HepG2 (cell line): ENCODE data around the gene NFATC1. TPM values are rescaled to one million over a fixed set of nuclear protein-coding genes. Genes with fewer than 3 reads are reported as not detected.

Experiments used
- ATAC-seq: fragments of 200-7000 bp; cut with Tn5 transposase; 3 replicates; pipeline ENCODE4 v1.9.1; 2020; ENCODE audit warnings: mild to moderate bottlenecking, moderate library complexity
- BruUV-seq: library from RNA; stranded (reverse); fragments of 400-500 nt; replicated peaks from 2 replicates; lab custom pipeline; 2021; lab: Mats Ljungman, UMichigan
- CTCF ChIA-PET: fragments of 300-600 bp; formaldehyde crosslinking; extraction: SDS; loops from one replicate; lab custom pipeline; 2021; ENCODE audit warnings: low total read pairs, inconsistent platforms, low intra/inter-chr PET ratio; lab: Yijun Ruan, JAX
- POLR2A ChIA-PET: fragments of 350-600 bp; sonication (Branson Sonifier 250); formaldehyde crosslinking; loops from one replicate; lab custom pipeline; 2020; ENCODE audit warnings: antibody characterized with exemption, inconsistent platforms; lab: Yijun Ruan, JAX
- DNase-seq: peaks from one replicate; pipeline ENCODE4 v3.0.0-alpha.2; 2015; ENCODE audit warnings: low spot score
- FAIRE-seq: peaks from 3 replicates; lab custom pipeline; 2011; peaks lifted over from hg19 to GRCh38; lab: Jason Lieb, UNC
- H2AFZ ChIP-seq: one replicate; pipeline ENCODE4 v1.6.1; 2011; ENCODE audit warnings: low read length, inconsistent platforms
- H3K27ac ChIP-seq: fragments of 300-600 bp; 3 replicates; pipeline ENCODE4 v1.8.0; 2011; ENCODE audit warnings: mixed run types, mild to moderate bottlenecking, mixed read lengths, low read length, inconsistent platforms; ENCODE audit not compliant: insufficient read depth; ENCODE audit errors: extremely low read length
- H3K27me3 ChIP-seq, 2 experiments: fragments of 200-600 bp in 1 of 2; 2 replicates in 1 of 2; 3 replicates in 1 of 2; pipeline versions ENCODE4 v1.6.0 to v1.8.0; 2011; ENCODE audit warnings: low read length in 2 of 2, mild to moderate bottlenecking in 2 of 2, moderate library complexity in 2 of 2, inconsistent platforms in 1 of 2; ENCODE audit not compliant: insufficient read depth in 2 of 2, control insufficient read depth in 1 of 2
- H3K36me3 ChIP-seq, 2 experiments: fragments of 200-600 bp in 1 of 2; replicated peaks in 1 of 2; 2 replicates in 1 of 2; 3 replicates in 1 of 2; pipeline versions ENCODE4 v1.5.1 to v1.8.0; 2011; ENCODE audit warnings: low read length in 2 of 2, inconsistent platforms in 1 of 2; ENCODE audit not compliant: insufficient read depth in 2 of 2, control insufficient read depth in 1 of 2
- H3K4me1 ChIP-seq: 2 replicates; pipeline ENCODE4 v1.5.1; 2012; ENCODE audit warnings: low read length, inconsistent platforms; ENCODE audit not compliant: insufficient read depth
- H3K4me2 ChIP-seq: 2 replicates; pipeline ENCODE4 v1.6.0; 2011; ENCODE audit warnings: low read depth, low read length, inconsistent platforms
- H3K4me3 ChIP-seq, 3 experiments: fragments of 200-600 bp in 1 of 3; sonication (generic), shearing (Covaris generic) in 1 of 3; replicated peaks in 1 of 3; 2 replicates each; pipeline ENCODE4 v1.5.1; 2011 to 2016; ENCODE audit warnings: low read length in 3 of 3, inconsistent platforms in 2 of 3, low read depth in 2 of 3, mild to moderate bottlenecking in 2 of 3, control low read depth in 1 of 3, mixed read lengths in 1 of 3; ENCODE audit not compliant: insufficient read depth in 1 of 3
- H3K79me2 ChIP-seq: one replicate; pipeline ENCODE4 v1.6.1; 2011; ENCODE audit warnings: low read length, inconsistent platforms; ENCODE audit not compliant: insufficient read depth
- H3K9ac ChIP-seq: 2 replicates; pipeline ENCODE4 v1.6.0; 2011; ENCODE audit warnings: mild to moderate bottlenecking, low read depth, low read length, inconsistent platforms; ENCODE audit not compliant: insufficient read depth
- H3K9me3 ChIP-seq: 2 replicates; pipeline ENCODE4 v1.5.1; 2012; ENCODE audit warnings: mild to moderate bottlenecking, low read length
- H4K20me1 ChIP-seq: 2 replicates; pipeline ENCODE4 v1.6.0; 2011; ENCODE audit warnings: inconsistent platforms, mild to moderate bottlenecking, low read length, moderate library complexity; ENCODE audit not compliant: insufficient read depth
- DPF2 ChIP-seq: sonication (generic); formaldehyde crosslinking; IDR thresholded peaks from 2 replicates; pipeline ENCODE4 v1.4.0; 2020; ENCODE audit warnings: mild to moderate bottlenecking, low read depth, missing genetic modification reagents, borderline replicate concordance
- FOXK2 ChIP-seq: fragments of 450-650 bp; IDR thresholded peaks from 2 replicates; pipeline ENCODE4 v1.6.1; 2016
- JARID2 ChIP-seq: sonication (generic); formaldehyde crosslinking; IDR thresholded peaks from 2 replicates; pipeline ENCODE4 v1.8.1; 2023; ENCODE audit warnings: missing genetic modification reagents, inconsistent platforms; ENCODE audit not compliant: insufficient replicate concordance
- ZC3H4 ChIP-seq: sonication (generic); formaldehyde crosslinking; IDR thresholded peaks from 2 replicates; pipeline ENCODE4 v1.4.0; 2020; ENCODE audit warnings: missing genetic modification reagents, borderline replicate concordance
- ZNF274 ChIP-seq: sonication (generic); formaldehyde crosslinking; IDR thresholded peaks from 2 replicates; pipeline ENCODE4 v1.5.1; 2020; ENCODE audit warnings: mild to moderate bottlenecking, missing genetic modification reagents
- ZNF446 ChIP-seq: sonication (generic); formaldehyde crosslinking; IDR thresholded peaks from 2 replicates; pipeline ENCODE4 v1.5.0; 2020; ENCODE audit warnings: mild to moderate bottlenecking, missing genetic modification reagents
- ZNF607 ChIP-seq: sonication (generic); formaldehyde crosslinking; IDR thresholded peaks from 2 replicates; pipeline ENCODE4 v1.5.1; 2020; ENCODE audit warnings: missing genetic modification reagents, mild to moderate bottlenecking, borderline replicate concordance
- ZNF879 ChIP-seq: sonication (generic); formaldehyde crosslinking; IDR thresholded peaks from 2 replicates; pipeline ENCODE4 v1.8.1; 2023; ENCODE audit warnings: missing genetic modification reagents
- WGBS: methylation state at CpG from one replicate; pipeline ENCODE4 v1.1.6; 2017; ENCODE audit warnings: low lambda C conversion rate; 5-methylcytosine and 5-hydroxymethylcytosine counted together
- in situ Hi-C: cut with HindIII; loops from 2 replicates; pipeline ENCODE4 v1.10.0; 2017; ENCODE audit warnings: low pct_unique_long_range_greater_than_20kb; ENCODE audit not compliant: extremely low pct_ligation_motif_present
- intact Hi-C: fragments of 100-400 bp; cut with micrococcal nuclease; formaldehyde crosslinking; loops from one replicate; pipeline ENCODE4 v1.10.0; 2022; ENCODE audit not compliant: unreplicated experiment
- polyA plus RNA-seq, 8 experiments: library from polyadenylated mRNA; depleted of rRNA in 3 of 8; stranded (reverse) in 7 of 8; unstranded in 1 of 8; fragments of >200 nt; fragmentation: Illumina TruSeq in 4 of 8; extraction: Trizol in 4 of 8; gene quantifications; 2 replicates each; pipeline versions ENCODE4 v1.2.1 to v1.2.3, GENCODE V29; 2011 to 2016; ENCODE audit warnings: low read depth in 4 of 8, missing spikeins in 1 of 8, mixed read lengths in 1 of 8; ENCODE audit not compliant: insufficient read depth in 1 of 8
- total RNA-seq, 5 experiments: library from RNA; depleted of rRNA; stranded (reverse); fragments of >200 nt; fragmentation: Illumina TruSeq; extraction: Trizol; gene quantifications; 2 replicates each; pipeline ENCODE4 v1.2.3, GENCODE V29; 2016; ENCODE audit warnings: low read depth in 1 of 5
- TF ChIP-seq, protein P1 (sequence below): sonication (generic); formaldehyde crosslinking; IDR thresholded peaks from 2 replicates; pipeline ENCODE4 v1.9.0; 2022; ENCODE audit warnings: low read depth, missing genetic modification reagents

The NFATC1 gene
- total and polyA plus RNA-seq, 2 of the 13 experiments (the other 11 are each of a cell fraction or from before 2014, with no cell fraction given) = not detected

DNA sequence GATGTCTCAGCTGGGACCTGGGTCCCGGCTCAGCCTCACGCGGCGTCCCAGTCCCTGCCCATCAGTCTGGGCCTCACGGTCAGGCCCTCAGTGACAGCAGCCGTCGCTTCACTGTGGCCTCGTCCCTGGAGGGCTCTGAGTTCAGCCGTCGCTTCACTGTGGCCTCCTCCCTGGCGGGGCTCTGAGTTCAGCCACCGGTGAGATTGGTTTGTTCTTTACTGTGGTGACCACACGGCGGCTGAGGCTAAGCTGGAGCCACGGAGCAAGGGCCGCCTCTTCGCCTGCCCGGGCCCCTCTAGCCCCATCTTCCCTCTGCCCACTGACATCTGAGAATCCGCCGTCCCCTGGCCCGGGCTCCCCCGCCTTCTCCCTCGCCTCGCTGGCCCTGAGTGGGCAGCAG, 51.2 kb downstream of the NFATC1 start:
- H3K9ac ChIP-seq = no peak overlapping the region
- FAIRE-seq (no peak), DNase-seq (no peak), ATAC-seq (no peak; the same call in 2 of the 3 replicates)
- intact Hi-C loops (no loop called here), in situ Hi-C loops (no loop called here)
- no peaks in the 10 kb centered on the region for H3K36me3 ChIP-seq
- H3K4me3 ChIP-seq = no peak overlapping the region
- H3K4me2 ChIP-seq = no peak overlapping the region
- H3K79me2 ChIP-seq = no peaks in the 10 kb centered on the region
- POLR2A ChIA-PET = no interaction called here
- no peaks in the 10 kb centered on the region for H4K20me1 ChIP-seq
- BruUV-seq = no TSS peak
- no peak overlapping the region for H2AFZ ChIP-seq
- H3K4me1 ChIP-seq = no peaks in the 10 kb centered on the region
- H3K27ac ChIP-seq = no peak overlapping the region
- peaks cover 17 to 80% of the 10 kb centered on the region in 2 experiments for H3K27me3 ChIP-seq
- CTCF ChIA-PET = no interaction called here
- H3K9me3 ChIP-seq = no peaks in the 10 kb centered on the region
- WGBS = 65% methylated on average over 10 of the region's 24 CpGs
- TF ChIP-seq DPF2 (CRISPR knock-in tag) (no peak), ZNF274 (no peak), ZNF607 (CRISPR knock-in tag) (no peak), ZNF879 (CRISPR knock-in tag) (no peak), ZNF446 (CRISPR knock-in tag) (no peak), JARID2 (CRISPR knock-in tag) (no peak), FOXK2 (no peak), ZC3H4 (CRISPR knock-in tag) (no peak)
- TF ChIP-seq, protein P1, sequence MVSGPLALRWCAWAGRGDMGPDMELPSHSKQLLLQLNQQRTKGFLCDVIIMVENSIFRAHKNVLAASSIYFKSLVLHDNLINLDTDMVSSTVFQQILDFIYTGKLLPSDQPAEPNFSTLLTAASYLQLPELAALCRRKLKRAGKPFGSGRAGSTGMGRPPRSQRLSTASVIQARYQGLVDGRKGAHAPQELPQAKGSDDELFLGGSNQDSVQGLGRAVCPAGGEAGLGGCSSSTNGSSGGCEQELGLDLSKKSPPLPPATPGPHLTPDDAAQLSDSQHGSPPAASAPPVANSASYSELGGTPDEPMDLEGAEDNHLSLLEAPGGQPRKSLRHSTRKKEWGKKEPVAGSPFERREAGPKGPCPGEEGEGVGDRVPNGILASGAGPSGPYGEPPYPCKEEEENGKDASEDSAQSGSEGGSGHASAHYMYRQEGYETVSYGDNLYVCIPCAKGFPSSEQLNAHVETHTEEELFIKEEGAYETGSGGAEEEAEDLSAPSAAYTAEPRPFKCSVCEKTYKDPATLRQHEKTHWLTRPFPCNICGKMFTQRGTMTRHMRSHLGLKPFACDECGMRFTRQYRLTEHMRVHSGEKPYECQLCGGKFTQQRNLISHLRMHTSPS (CRISPR knock-in tag) = no peak
